ENCODE results near the gene KEL. TPM values are rescaled to one million over a fixed set of nuclear protein-coding genes. Genes with fewer than 3 reads are reported as not detected.

KEL gene
- total RNA-seq, 4 donors from 2014 or later: 0.98 to 1.8 TPM; not detected in 2

GRCh38 chr7:142969183-142969582 lies 7.0 kb upstream of the KEL start:
- DNase-seq: no peak
- H3K4me1 ChIP-seq: no peaks in the 10 kb centered on the region
- intact Hi-C loops (cut with DNase I; ENCODE audit: low total_unique reads): no loop called here

GRCh38 chr7:142968229-142968628 lies 6.1 kb upstream of the KEL start:
- Histone ChIP-seq H3K27me3 (no peaks in the 10 kb centered on the region), H3K27ac (no peak overlapping the region), H3K9me3 (no peaks in the 10 kb centered on the region), H3K4me1 (no peaks in the 10 kb centered on the region), H3K4me3 (no peak overlapping the region), H3K36me3 (no peaks in the 10 kb centered on the region)
- TF ChIP-seq POLR2A (IDR thresholded peaks at IDR 0.05) (no peak), CTCF (IDR thresholded peaks at IDR 0.05) (no peak)
- DNase-seq: no peak
- intact Hi-C loops (cut with DNase I; ENCODE audit: low total_unique reads): no loop called here

More at GRCh38 chr7:142969183-142969582, 7.0 kb upstream of the KEL start:
- Histone ChIP-seq H3K27ac (no peak overlapping the region), H3K36me3 (no peaks in the 10 kb centered on the region), H3K4me3 (no peak overlapping the region), H3K9me3 (no peaks in the 10 kb centered on the region), H3K27me3 (no peaks in the 10 kb centered on the region)
- TF ChIP-seq POLR2A (IDR thresholded peaks at IDR 0.05) (no peak), CTCF (IDR thresholded peaks at IDR 0.05) (no peak)

GRCh38 chr7:142964502-142965246 lies 2.5 kb upstream of the KEL start:
- Histone ChIP-seq H3K4me3 (no peak overlapping the region), H3K36me3 (no peaks in the 10 kb centered on the region), H3K27me3 (no peaks in the 10 kb centered on the region), H3K9me3 (no peaks in the 10 kb centered on the region), H3K27ac (no peak overlapping the region), H3K4me1 (no peaks in the 10 kb centered on the region)
- intact Hi-C loops (cut with DNase I; ENCODE audit: low total_unique reads): no loop called here
- TF ChIP-seq CTCF (IDR thresholded peaks at IDR 0.05): no peak
- TF ChIP-seq POLR2A (IDR thresholded peaks at IDR 0.05): no peak
- DNase-seq: no peak

GRCh38 chr7:142963993-142964392 lies 1.8 kb upstream of the KEL start:
- intact Hi-C loops (cut with DNase I; ENCODE audit: low total_unique reads): no loop called here
- no peaks in the 10 kb centered on the region for H3K36me3 ChIP-seq
- H3K27me3 ChIP-seq: no peaks in the 10 kb centered on the region
- no peak overlapping the region for H3K4me3 ChIP-seq
- H3K4me1 ChIP-seq: no peaks in the 10 kb centered on the region
- TF ChIP-seq POLR2A (IDR thresholded peaks at IDR 0.05) (no peak), CTCF (IDR thresholded peaks at IDR 0.05) (no peak)
- H3K9me3 ChIP-seq: no peaks in the 10 kb centered on the region
- H3K27ac ChIP-seq: no peak overlapping the region
- DNase-seq: no peak

GRCh38 chr7:142962991-142963390 lies 828 bp upstream of the KEL start:
- no peak for TF ChIP-seq CTCF (IDR thresholded peaks at IDR 0.05)
- TF ChIP-seq POLR2A (IDR thresholded peaks at IDR 0.05): no peak
- H3K27ac ChIP-seq: no peak overlapping the region
- intact Hi-C loops (cut with DNase I; ENCODE audit: low total_unique reads): no loop called here

More at GRCh38 chr7:142962991-142963390, 828 bp upstream of the KEL start:
- H3K27me3 ChIP-seq: no peaks in the 10 kb centered on the region
- no peak overlapping the region for H3K4me3 ChIP-seq
- no peaks in the 10 kb centered on the region for H3K36me3 ChIP-seq
- DNase-seq: no peak
- no peaks in the 10 kb centered on the region for H3K9me3 ChIP-seq
- no peaks in the 10 kb centered on the region for H3K4me1 ChIP-seq
